ENCODE data around the gene PDCL2. TPM values are rescaled to one million over a fixed set of nuclear protein-coding genes. Genes with fewer than 3 reads are reported as not detected.
A peak's percentile ranks its signal among the peaks of the same experiment; 100 is the strongest.

Gene PDCL2
- total RNA-seq, 1 donor from 2014 or later, result not detected

GRCh38 chr4:55545151-55545550 is 46.9 kb downstream of the PDCL2 start:
- TF ChIP-seq CTCF (IDR thresholded peaks at IDR 0.05; ENCODE audit: insufficient read depth, low read length, severe bottlenecking), result no peak
- no peaks in the 10 kb centered on the region for H3K36me3 ChIP-seq (ENCODE audit: control insufficient read depth, insufficient read depth, low read length)
- no peaks in the 10 kb centered on the region for H3K27me3 ChIP-seq (ENCODE audit: control insufficient read depth, insufficient read depth, low read length)
- DNase-seq (ENCODE audit: low read depth) (peak; percentile 57), FAIRE-seq (no peak)
- H3K4me3 ChIP-seq (ENCODE audit: low read depth, low read length), result peak overlapping the region; percentile 82

GRCh38 chr4:55543858-55544257 is 48.2 kb downstream of the PDCL2 start:
- Histone ChIP-seq H3K4me3 (ENCODE audit: low read depth, low read length) (no peak overlapping the region), H3K36me3 (ENCODE audit: control insufficient read depth, insufficient read depth, low read length) (no peaks in the 10 kb centered on the region), H3K27me3 (ENCODE audit: control insufficient read depth, insufficient read depth, low read length) (no peaks in the 10 kb centered on the region)
- DNase-seq (ENCODE audit: low read depth), result peak; percentile 49
- FAIRE-seq, result no peak
- TF ChIP-seq CTCF (IDR thresholded peaks at IDR 0.05; ENCODE audit: insufficient read depth, low read length, severe bottlenecking), result no peak

GRCh38 chr4:55540271-55540670 is 51.8 kb downstream of the PDCL2 start:
- H3K27me3 ChIP-seq (ENCODE audit: control insufficient read depth, insufficient read depth, low read length), result no peaks in the 10 kb centered on the region
- no peak overlapping the region for H3K4me3 ChIP-seq (ENCODE audit: low read depth, low read length)
- no peak for TF ChIP-seq CTCF (IDR thresholded peaks at IDR 0.05; ENCODE audit: insufficient read depth, low read length, severe bottlenecking)
- DNase-seq (ENCODE audit: low read depth) (no peak), FAIRE-seq (no peak)
- no peaks in the 10 kb centered on the region for H3K36me3 ChIP-seq (ENCODE audit: control insufficient read depth, insufficient read depth, low read length)

- DNase-seq (ENCODE audit: low read depth) (no peak), FAIRE-seq (no peak)
- Histone ChIP-seq H3K4me3 (ENCODE audit: low read depth, low read length) (no peak overlapping the region), H3K36me3 (ENCODE audit: control insufficient read depth, insufficient read depth, low read length) (no peaks in the 10 kb centered on the region), H3K27me3 (ENCODE audit: control insufficient read depth, insufficient read depth, low read length) (no peaks in the 10 kb centered on the region)
- TF ChIP-seq CTCF (IDR thresholded peaks at IDR 0.05; ENCODE audit: insufficient read depth, low read length, severe bottlenecking), result no peak
These were observed 52.4 kb downstream of the PDCL2 start for GRCh38 chr4:55539658-55540057.

DNA sequence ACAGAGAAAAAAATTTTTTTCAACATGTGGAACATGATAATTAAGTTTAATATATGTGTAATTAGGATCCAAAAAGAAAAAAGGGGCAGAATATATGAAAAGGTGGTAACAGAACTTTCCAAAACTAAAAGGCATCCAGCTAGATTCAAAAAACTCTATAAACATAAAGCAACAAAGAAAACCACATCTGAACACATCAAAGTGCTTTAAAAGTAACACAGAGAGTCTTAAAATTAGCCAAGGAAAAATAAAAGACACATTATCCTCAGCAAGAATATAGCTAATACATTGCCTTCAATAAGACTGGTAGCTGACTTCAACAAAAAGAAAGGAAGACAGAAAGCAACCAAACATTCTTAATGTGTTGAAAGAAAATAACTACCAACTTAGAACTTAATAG is 53.5 kb downstream of the PDCL2 start:
- DNase-seq (ENCODE audit: low read depth) (no peak), FAIRE-seq (no peak)
- no peak for TF ChIP-seq CTCF (IDR thresholded peaks at IDR 0.05; ENCODE audit: insufficient read depth, low read length, severe bottlenecking)
- Histone ChIP-seq H3K36me3 (ENCODE audit: control insufficient read depth, insufficient read depth, low read length) (no peaks in the 10 kb centered on the region), H3K4me3 (ENCODE audit: low read depth, low read length) (no peak overlapping the region), H3K27me3 (ENCODE audit: control insufficient read depth, insufficient read depth, low read length) (no peaks in the 10 kb centered on the region)

GRCh38 chr4:55534306-55534705 is 57.7 kb downstream of the PDCL2 start:
- Histone ChIP-seq H3K27me3 (ENCODE audit: control insufficient read depth, insufficient read depth, low read length) (no peaks in the 10 kb centered on the region), H3K36me3 (ENCODE audit: control insufficient read depth, insufficient read depth, low read length) (no peaks in the 10 kb centered on the region), H3K4me3 (ENCODE audit: low read depth, low read length) (no peak overlapping the region)
- no peak for TF ChIP-seq CTCF (IDR thresholded peaks at IDR 0.05; ENCODE audit: insufficient read depth, low read length, severe bottlenecking)
- no peak for FAIRE-seq
- no peak for DNase-seq (ENCODE audit: low read depth)
